Stimulated activated CD4-positive, alpha-beta T cell treated with anti-CD3 and anti-CD28 coated beads, Interleukin-4, amount 100 ng/mL, for 24 hours (primary cell): ENCODE measurements around the gene SFXN1.
"Not testable (repeated sequence)": the region's sequence is repeated elsewhere in the genome, so short reads cannot be mapped to it uniquely, and the experiment has no call there.

Experiments used
- DNase-seq: peaks from one replicate; pipeline ENCODE4 v3.0.0-alpha.2; 2020

Gene SFXN1

GRCh38 chr5:175478384-175479124 is at the start of gene SFXN1:
SFXN1 (plus strand) TSS chr5:175478560; CDS start chr5:175492104, 13,544 bp downstream.
- peak; percentile 79 for DNase-seq

- DNase-seq = no peak
These were observed 43.6 kb upstream of the SFXN1 start for GRCh38 chr5:175434800-175435199.

- no peak for DNase-seq
These were observed 42.0 kb upstream of the SFXN1 start for GRCh38 chr5:175436359-175436758.

- DNase-seq = no peak
These were observed 40.0 kb upstream of the SFXN1 start for GRCh38 chr5:175438234-175438857.

GRCh38 chr5:175443514-175444059 is 34.8 kb upstream of the SFXN1 start:
- DNase-seq = no peak

GRCh38 chr5:175444060-175444904 is 34.1 kb upstream of the SFXN1 start, which contains the start of gene DRD1:
DRD1 (minus strand) TSS chr5:175444182; CDS start chr5:175443099, 1,083 bp downstream.
- DNase-seq = peak; percentile 58

GRCh38 chr5:175444905-175445456 is 33.4 kb upstream of the SFXN1 start:
- no peak for DNase-seq

GRCh38 chr5:175446378-175446777 is 32.0 kb upstream of the SFXN1 start:
- not testable (repeated sequence) for DNase-seq

GRCh38 chr5:175447571-175447970 is 30.8 kb upstream of the SFXN1 start:
- no peak for DNase-seq

GRCh38 chr5:175448276-175448675 is 30.1 kb upstream of the SFXN1 start:
- no peak for DNase-seq

GRCh38 chr5:175452166-175452565 is 26.2 kb upstream of the SFXN1 start:
- DNase-seq = no peak

- DNase-seq = not testable (repeated sequence)
These were observed 24.0 kb upstream of the SFXN1 start for GRCh38 chr5:175454338-175454737.

- DNase-seq = no peak
These were observed 22.1 kb upstream of the SFXN1 start for GRCh38 chr5:175456105-175456742.

GRCh38 chr5:175457466-175457865 is 20.9 kb upstream of the SFXN1 start:
- DNase-seq = no peak

GRCh38 chr5:175460126-175460525 is 18.2 kb upstream of the SFXN1 start:
- no peak for DNase-seq

- DNase-seq = no peak
These were observed 17.8 kb upstream of the SFXN1 start for GRCh38 chr5:175460552-175460951.

GRCh38 chr5:175461370-175461769 is 17.0 kb upstream of the SFXN1 start:
- DNase-seq = no peak

GRCh38 chr5:175463641-175464040 is 14.7 kb upstream of the SFXN1 start:
- no peak for DNase-seq

- DNase-seq = peak; percentile 79
These were observed 14.1 kb upstream of the SFXN1 start for GRCh38 chr5:175464074-175464941.

- DNase-seq = no peak
These were observed 13.5 kb upstream of the SFXN1 start for GRCh38 chr5:175464942-175465233.

- DNase-seq = no peak
These were observed 13.1 kb upstream of the SFXN1 start for GRCh38 chr5:175465282-175465681.
